Stimulated activated CD4-positive, alpha-beta T cell treated with anti-CD3 and anti-CD28 coated beads, Interleukin-2, amount 100 ng/mL, for 48 hours (primary cell): Measurements from ENCODE around the gene SLC9A1.

Experiments used
- DNase-seq, 2 donors: peaks; one replicate each; pipeline ENCODE4 v3.0.0-alpha.2; 2020

The SLC9A1 gene

GRCh38 chr1:27060891-27061290, 94.0 kb downstream of the SLC9A1 start:
- no peak for DNase-seq

DNA sequence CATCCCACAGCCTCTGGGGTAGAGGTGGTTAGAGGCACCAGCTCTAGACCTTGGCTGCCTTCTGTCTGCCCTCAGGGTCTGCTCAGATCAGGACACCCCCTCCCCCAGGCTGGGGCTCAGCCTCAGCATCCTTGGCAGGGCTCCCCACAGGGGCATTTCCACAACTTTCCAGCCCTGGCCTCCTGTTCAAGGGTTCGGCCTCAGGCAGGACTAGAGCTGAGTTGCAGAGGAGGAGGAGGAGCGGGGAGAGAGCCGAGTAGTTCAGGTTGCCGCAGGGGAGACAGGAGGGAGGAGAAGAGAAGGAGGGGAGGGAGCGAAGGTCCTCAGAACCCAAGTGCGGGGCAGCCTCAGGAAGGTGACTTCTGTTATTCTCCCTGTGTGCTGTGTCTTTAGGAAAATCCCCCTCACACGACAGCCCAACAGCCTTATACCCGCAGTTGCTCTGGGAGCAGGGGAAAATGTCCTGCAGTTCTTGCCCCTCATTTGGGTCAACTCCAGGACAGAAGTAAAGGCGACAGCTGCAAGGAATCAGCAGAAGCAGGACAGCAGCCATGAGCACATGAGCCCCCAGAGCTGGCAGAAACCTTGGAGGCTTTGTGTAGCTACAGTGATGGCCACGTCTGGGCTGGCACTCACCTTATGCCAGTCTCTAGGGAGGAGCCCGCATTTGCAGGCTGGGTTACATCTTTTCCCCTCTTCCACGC, 95.8 kb downstream of the SLC9A1 start:
- DNase-seq, result no peak

DNA sequence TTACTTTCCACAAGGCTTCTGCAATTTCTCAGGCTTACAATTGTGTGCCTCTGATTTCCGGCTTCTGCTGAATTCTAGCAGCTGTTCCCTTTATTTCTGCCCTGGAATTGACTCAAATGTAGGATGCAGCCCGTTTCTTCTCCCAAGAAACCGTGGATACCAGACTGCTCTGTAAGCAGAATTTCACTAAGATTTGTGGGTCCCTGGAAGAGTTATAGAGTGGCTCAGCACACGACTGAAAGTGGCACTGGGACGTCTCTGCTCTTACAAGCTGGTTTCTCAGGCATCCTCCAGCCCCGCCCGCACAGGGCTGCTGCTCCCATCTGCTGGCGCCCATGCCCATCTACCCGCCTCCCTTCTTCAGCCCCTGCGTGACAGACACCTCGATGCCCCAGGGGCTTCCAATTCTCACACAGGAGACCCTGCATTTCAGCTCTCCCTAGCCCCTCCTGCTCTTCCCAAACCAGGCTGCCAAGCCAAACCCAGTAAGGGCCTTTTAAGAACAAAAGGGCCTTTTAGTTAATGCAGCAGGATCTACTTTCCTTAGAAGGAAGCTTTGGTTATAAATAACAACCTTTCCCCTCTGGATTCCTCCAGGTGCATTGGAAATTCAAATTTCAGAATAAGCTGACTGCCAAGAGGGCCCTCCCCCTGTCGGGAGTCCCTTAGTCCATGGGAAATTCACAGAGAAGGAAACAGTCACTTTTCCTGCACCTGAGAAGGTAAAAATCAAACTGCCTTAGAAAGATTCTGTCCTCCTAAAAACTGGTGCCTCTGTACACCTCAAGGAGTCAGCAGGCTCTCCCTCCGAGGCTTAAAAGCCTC, 96.9 kb downstream of the SLC9A1 start:
- DNase-seq, result no peak

- no peak for DNase-seq
Measured at GRCh38 chr1:27057389-27057788, 97.5 kb downstream of the SLC9A1 start.

- no peak for DNase-seq
Measured at GRCh38 chr1:27053977-27054753, 100.8 kb downstream of the SLC9A1 start.

DNA sequence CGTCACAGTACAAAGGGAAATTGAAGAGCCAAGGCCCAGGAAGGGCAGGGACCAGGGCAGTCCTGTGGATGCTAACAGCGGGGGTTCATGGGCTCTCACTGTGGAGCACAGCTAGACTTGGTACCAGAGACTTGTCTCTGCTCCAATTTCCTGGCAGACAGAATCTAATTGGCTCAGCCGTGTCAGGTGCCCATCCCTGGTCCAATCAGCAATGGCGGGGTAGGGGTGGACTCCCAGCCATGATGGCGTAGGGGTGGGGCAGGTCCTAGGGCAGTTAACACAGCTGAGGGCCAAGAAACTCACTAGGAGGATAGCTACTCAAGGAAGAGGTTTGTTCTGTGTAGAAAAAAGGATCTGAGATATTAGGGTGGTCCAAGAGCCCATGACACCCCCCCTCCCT, 102.4 kb downstream of the SLC9A1 start:
- DNase-seq, result no peak

DNA sequence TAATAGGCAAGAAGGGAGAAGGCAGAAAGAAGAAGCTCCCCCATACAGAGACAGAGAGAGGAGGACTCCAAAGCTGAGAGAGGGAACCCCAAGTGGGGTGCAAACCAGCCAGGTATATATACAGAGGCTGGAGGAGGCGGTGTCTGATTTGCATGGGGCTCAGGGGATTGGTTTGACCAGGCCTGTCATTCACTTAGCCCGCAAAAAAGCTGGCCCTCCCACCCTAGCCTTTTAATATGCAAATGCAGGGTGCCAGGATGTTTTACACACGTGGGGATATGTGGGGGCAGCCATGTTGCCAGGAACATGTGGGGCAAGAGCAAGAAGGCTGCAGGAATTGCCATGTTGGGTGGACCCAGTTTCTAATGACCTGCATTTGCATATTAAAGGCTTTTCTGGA, 105.3 kb downstream of the SLC9A1 start:
- DNase-seq, result no peak

DNA sequence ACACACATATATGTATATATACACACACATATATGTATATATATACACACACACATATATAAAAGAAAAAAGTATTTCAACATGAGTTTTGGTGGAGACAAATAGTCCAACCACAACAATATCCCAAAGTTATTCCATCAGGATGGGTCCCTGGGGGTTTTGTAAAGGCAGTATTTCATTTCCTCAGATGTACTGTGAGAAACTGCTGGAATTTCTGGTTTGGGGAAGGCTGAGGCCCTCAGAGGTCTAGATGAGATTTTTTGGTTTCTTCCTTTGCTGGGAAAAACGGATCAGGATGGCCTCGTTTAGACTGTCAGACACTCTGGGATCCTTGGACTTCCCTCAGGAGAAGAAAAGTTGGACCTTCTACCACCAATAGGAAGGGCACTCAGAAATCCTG, 105.8 kb downstream of the SLC9A1 start:
- DNase-seq, result no peak
